IMR-90 (cell line): Measurements from ENCODE around the gene ITGA3. TPM values are rescaled to one million over a fixed set of nuclear protein-coding genes. Genes with fewer than 3 reads are reported as not detected.

Experiments
- ATAC-seq: fragments of 200-7000 bp; cut with Tn5 transposase; 2 replicates; pipeline ENCODE4 v1.9.1; 2020; ENCODE audit warnings: low read depth, mild to moderate bottlenecking, moderate library complexity
- BruUV-seq: library from RNA; stranded (reverse); fragments of 400-500 nt; replicated peaks from 2 replicates; lab custom pipeline; 2021; lab: Mats Ljungman, UMichigan
- CTCF ChIA-PET: fragments of 300-600 bp; formaldehyde crosslinking; extraction: SDS; loops from one replicate; lab custom pipeline; 2021; ENCODE audit warnings: antibody characterized with exemption; lab: Yijun Ruan, JAX
- POLR2A ChIA-PET: fragments of 300-600 bp; sonication (Branson Sonifier 250); formaldehyde crosslinking; loops from one replicate; lab custom pipeline; 2022; ENCODE audit warnings: antibody characterized with exemption; ENCODE audit not compliant: unreplicated experiment; lab: Charles Lee
- DNase-seq: peaks from one replicate; pipeline ENCODE4 v3.0.0; 2013
- H2AFZ ChIP-seq: replicated peaks from 2 replicates; pipeline ENCODE3; 2013; ENCODE audit warnings: low read length, mild to moderate bottlenecking; ENCODE audit not compliant: poor library complexity
- H2AK5ac ChIP-seq: 2 replicates; pipeline ENCODE4 v1.6.1; 2013; ENCODE audit warnings: low read depth, low read length, inconsistent platforms
- H2AK9ac ChIP-seq: replicated peaks from 2 replicates; pipeline ENCODE3; 2013; ENCODE audit warnings: mild to moderate bottlenecking, low read depth, low read length, moderate library complexity; ENCODE audit not compliant: poor library complexity
- H2BK120ac ChIP-seq: 2 replicates; pipeline ENCODE4 v1.6.1; 2013; ENCODE audit warnings: low read depth, low read length, inconsistent platforms
- H2BK15ac ChIP-seq: 3 replicates; pipeline ENCODE4 v1.6.1; 2013; ENCODE audit warnings: low read depth, low read length, inconsistent platforms
- H2BK20ac ChIP-seq: 2 replicates; pipeline ENCODE4 v1.6.1; 2013; ENCODE audit warnings: low read depth, mild to moderate bottlenecking, inconsistent platforms, low read length, moderate library complexity
- H2BK5ac ChIP-seq: 2 replicates; pipeline ENCODE4 v1.6.1; 2013; ENCODE audit warnings: mild to moderate bottlenecking, low read depth, low read length, inconsistent platforms; ENCODE audit not compliant: poor library complexity, severe bottlenecking
- H3K14ac ChIP-seq: replicated peaks from 2 replicates; pipeline ENCODE4 v1.6.1; 2013; ENCODE audit warnings: low read depth, low read length, inconsistent platforms
- H3K18ac ChIP-seq: 2 replicates; pipeline ENCODE4 v1.6.1; 2013; ENCODE audit warnings: low read depth, low read length, control low read depth
- H3K23ac ChIP-seq: 2 replicates; pipeline ENCODE4 v1.6.1; 2013; ENCODE audit warnings: low read depth, low read length, inconsistent platforms
- H3K27ac ChIP-seq: 2 replicates; pipeline ENCODE4 v1.5.1; 2013; ENCODE audit warnings: mild to moderate bottlenecking, control low read depth, low read length; ENCODE audit not compliant: insufficient read depth
- H3K27me3 ChIP-seq: 2 replicates; pipeline ENCODE4 v1.6.1; 2013; ENCODE audit warnings: low read length; ENCODE audit not compliant: control insufficient read depth, insufficient read depth
- H3K36me3 ChIP-seq: 2 replicates; pipeline ENCODE4 v1.6.1; 2013; ENCODE audit warnings: low read length, mixed read lengths; ENCODE audit not compliant: control insufficient read depth, insufficient read depth
- H3K4ac ChIP-seq: 2 replicates; pipeline ENCODE4 v1.6.1; 2013; ENCODE audit warnings: low read depth, low read length, inconsistent platforms
- H3K4me1 ChIP-seq: 2 replicates; pipeline ENCODE4 v1.6.1; 2013; ENCODE audit warnings: low read length, mixed read lengths; ENCODE audit not compliant: control insufficient read depth, insufficient read depth
- H3K4me2 ChIP-seq: 2 replicates; pipeline ENCODE4 v1.6.1; 2013; ENCODE audit warnings: low read depth, mild to moderate bottlenecking, control low read depth, low read length, moderate library complexity
- H3K4me3 ChIP-seq: 2 replicates; pipeline ENCODE4 v1.5.1; 2013; ENCODE audit warnings: low read depth, mild to moderate bottlenecking, control low read depth, low read length, moderate library complexity; ENCODE audit not compliant: insufficient read depth
- H3K56ac ChIP-seq: 2 replicates; pipeline ENCODE4 v1.6.1; 2013; ENCODE audit warnings: low read length, inconsistent platforms; ENCODE audit not compliant: insufficient read depth; ENCODE audit errors: extremely low read depth
- H3K79me1 ChIP-seq, 2 experiments: 2 replicates each; pipeline ENCODE4 v1.6.1; 2013; ENCODE audit warnings: low read length in 2 of 2, inconsistent platforms in 1 of 2, low read depth in 1 of 2
- H3K9ac ChIP-seq: 2 replicates; pipeline ENCODE4 v1.6.1; 2013; ENCODE audit warnings: low read depth, low read length, control low read depth
- H3K9me1 ChIP-seq: 2 replicates; pipeline ENCODE4 v1.6.1; 2013; ENCODE audit warnings: low read length, inconsistent platforms; ENCODE audit not compliant: insufficient read depth
- H3K9me3 ChIP-seq: 2 replicates; pipeline ENCODE4 v1.6.1; 2013; ENCODE audit warnings: low read length; ENCODE audit not compliant: control insufficient read depth, insufficient read depth
- H4K20me1 ChIP-seq: 2 replicates; pipeline ENCODE4 v1.6.1; 2013; ENCODE audit warnings: low read length, inconsistent platforms; ENCODE audit not compliant: insufficient read depth
- H4K5ac ChIP-seq: 2 replicates; pipeline ENCODE4 v1.6.1; 2013; ENCODE audit warnings: mild to moderate bottlenecking, low read depth, low read length, control low read depth
- H4K8ac ChIP-seq, 2 experiments: 2 replicates each; pipeline ENCODE4 v1.6.1; 2013; ENCODE audit warnings: low read depth in 2 of 2, low read length in 2 of 2, control low read depth in 1 of 2, inconsistent platforms in 1 of 2
- H4K91ac ChIP-seq: 2 replicates; pipeline ENCODE4 v1.6.1; 2013; ENCODE audit warnings: low read depth, low read length, inconsistent platforms; ENCODE audit not compliant: insufficient read depth
- CTCF ChIP-seq: conservative IDR thresholded peaks from 2 replicates; pipeline ENCODE4 v1.5.1; 2012; ENCODE audit warnings: mild to moderate bottlenecking, low read depth, low read length, improper control_type of control experiment
- FOS ChIP-seq: fragments of 150-350 bp; IDR thresholded peaks from 2 replicates; pipeline ENCODE4 v1.6.1; 2016; ENCODE audit warnings: low read depth, low read length
- MAZ ChIP-seq: IDR thresholded peaks from 2 replicates; pipeline ENCODE4 v1.6.1; 2012; ENCODE audit warnings: low read depth, mild to moderate bottlenecking, low read length, improper control_type of control experiment, moderate library complexity, borderline replicate concordance
- RAD21 ChIP-seq: IDR thresholded peaks from 2 replicates; pipeline ENCODE4 v1.6.1; 2012; ENCODE audit warnings: low read length, improper control_type of control experiment
- RFX5 ChIP-seq: IDR thresholded peaks from 2 replicates; pipeline ENCODE4 v1.8.0; 2012; ENCODE audit warnings: low read depth, mild to moderate bottlenecking, low read length, moderate library complexity
- SMC3 ChIP-seq: fragments of 150-350 bp; IDR thresholded peaks from 2 replicates; pipeline ENCODE4 v1.6.1; 2016; ENCODE audit warnings: low read depth, mild to moderate bottlenecking, antibody characterized with exemption, low read length, moderate library complexity
- WGBS, 2 experiments: methylation state at CpG; one replicate each; pipeline versions ENCODE4 v1.1.5 to v1.1.7; 2013; ENCODE audit warnings: missing lambda C conversion rate in 2 of 2; ENCODE audit not compliant: insufficient read length in 1 of 2; ENCODE audit errors: extremely low coverage in 2 of 2; 5-methylcytosine and 5-hydroxymethylcytosine counted together
- dilution Hi-C: fragments of 300-500 bp; cut with HindIII; formaldehyde crosslinking; loops from one replicate; pipeline ENCODE4 v1.14.3; 2018; ENCODE audit warnings: low sequenced_read_pairs; ENCODE audit not compliant: unreplicated experiment
- in situ Hi-C: fragments of 300-500 bp; cut with MboI; formaldehyde crosslinking; loops from 3 replicates; pipeline ENCODE4 v1.14.3; 2019; ENCODE audit warnings: low sequenced_read_pairs, inconsistent platforms, mixed read lengths
- intact Hi-C: fragments of 100-400 bp; cut with micrococcal nuclease; formaldehyde crosslinking; loops from 2 replicates; pipeline ENCODE4 v1.10.0; 2022
- polyA plus RNA-seq, 3 experiments: library from polyadenylated mRNA; depleted of rRNA; stranded (reverse); fragments of >200 nt; gene quantifications; 2 replicates each; pipeline ENCODE4 v1.2.3, GENCODE V29; 2012; ENCODE audit warnings: low replicate concordance in 1 of 3
- total RNA-seq: library from RNA; depleted of rRNA; stranded (reverse); fragments of >200 nt; gene quantifications from 2 replicates; pipeline ENCODE4 v1.2.3, GENCODE V29; 2012

ITGA3 gene
- total and polyA plus RNA-seq, 2 of the 4 experiments (the other 2 are of a cell fraction) = 78.0 to 202 TPM

- H4K91ac ChIP-seq = no peak overlapping the region
- WGBS, 2 experiments = no CpG with 5 or more reads among the region's 4 CpGs
- no peak overlapping the region for H3K23ac ChIP-seq
- peaks cover 13 to 41% of the 10 kb centered on the region in 2 experiments; a peak in 3 of 4 replicates for H3K79me1 ChIP-seq
- H3K4ac ChIP-seq = no peak overlapping the region
- TF ChIP-seq CTCF = no peak
- TF ChIP-seq RAD21 = no peak
- no peak for TF ChIP-seq FOS
- TF ChIP-seq RFX5 = no peak
- no peak for TF ChIP-seq SMC3
- TF ChIP-seq MAZ = no peak
- no peaks in the 10 kb centered on the region; the same call in none of the 2 replicates for H4K20me1 ChIP-seq
- H3K4me3 ChIP-seq = no peak overlapping the region
- in situ Hi-C loops = no loop called here
- no peak overlapping the region for H3K56ac ChIP-seq
- no peak overlapping the region for H3K18ac ChIP-seq
- H2AK9ac ChIP-seq = no peak overlapping the region
- H3K36me3 ChIP-seq = peaks cover 70% of the 10 kb centered on the region
- no peak overlapping the region for H2BK120ac ChIP-seq
- no peak overlapping the region for H2BK5ac ChIP-seq
- H3K4me2 ChIP-seq = no peak overlapping the region
- no peak overlapping the region for H4K8ac ChIP-seq
- intact Hi-C loops = no loop called here
- no peak overlapping the region for H2AK5ac ChIP-seq
- H3K4me1 ChIP-seq = no peaks in the 10 kb centered on the region
- no peaks in the 10 kb centered on the region for H3K27me3 ChIP-seq
- no peak overlapping the region for H2AFZ ChIP-seq
- no peak overlapping the region for H2BK15ac ChIP-seq
- ATAC-seq (no peak), DNase-seq (no peak)
- H3K27ac ChIP-seq = no peak overlapping the region
- CTCF ChIA-PET = no interaction called here
- H2BK20ac ChIP-seq = no peak overlapping the region
- dilution Hi-C loops = no loop called here
- no peak overlapping the region for H3K14ac ChIP-seq
- no peaks in the 10 kb centered on the region for H3K9me3 ChIP-seq
- no peak overlapping the region for H4K5ac ChIP-seq
- H3K9ac ChIP-seq = no peak overlapping the region
- BruUV-seq = no TSS peak
- POLR2A ChIA-PET = no interaction called here
- H3K9me1 ChIP-seq = no peaks in the 10 kb centered on the region
Measured at GRCh38 chr17:50078430-50078829, 22.5 kb downstream of the ITGA3 start.
